Hepatocyte (in vitro differentiated cells): ENCODE data around the gene SLX4.

Experiments used
- EZH2 ChIP-seq: fragments of 200-600 bp; sonication (generic); IDR thresholded peaks from 2 replicates; pipeline ENCODE4 v1.6.1; 2016; ENCODE audit warnings: antibody characterized with exemption, mild to moderate bottlenecking, borderline replicate concordance
- EZH2phosphoT487 ChIP-seq: fragments of 200-600 bp; sonication (generic); IDR thresholded peaks from one replicate; pipeline ENCODE4 v1.6.1; 2018; ENCODE audit warnings: antibody characterized with exemption, mild to moderate bottlenecking, low read depth, moderate library complexity; ENCODE audit not compliant: unreplicated experiment, severe bottlenecking
- TF ChIP-seq, protein P1 (sequence below): fragments of 200-600 bp; sonication (generic); IDR thresholded peaks from 2 replicates; pipeline ENCODE4 v1.5.1; 2016; ENCODE audit warnings: antibody characterized with exemption, mild to moderate bottlenecking; ENCODE audit not compliant: poor library complexity

DNA sequence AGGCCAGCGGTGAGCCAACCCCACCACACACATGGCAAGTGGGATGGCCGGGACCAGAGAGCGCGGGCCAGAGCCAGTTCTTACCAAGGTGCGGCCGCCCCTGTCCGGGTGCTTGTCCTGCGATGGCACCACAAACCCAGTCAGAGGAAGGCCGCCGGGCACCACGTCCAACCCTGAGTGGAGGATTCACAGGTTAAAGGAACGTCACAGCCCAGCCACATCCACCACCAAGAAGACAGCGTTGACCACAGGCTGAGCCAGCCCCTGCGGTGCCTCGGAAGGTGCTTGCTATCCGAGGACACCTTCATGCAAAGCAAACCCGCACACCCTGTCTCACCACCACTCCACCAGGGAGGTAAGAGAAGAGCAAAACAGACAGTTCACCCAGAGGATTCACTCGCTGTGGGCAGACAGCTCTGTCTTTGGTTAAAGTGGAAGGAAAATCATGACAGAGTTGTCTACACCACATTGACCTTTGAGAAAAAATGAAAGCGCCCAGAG is 15.8 kb downstream of the SLX4 start:
- TF ChIP-seq, protein P1, sequence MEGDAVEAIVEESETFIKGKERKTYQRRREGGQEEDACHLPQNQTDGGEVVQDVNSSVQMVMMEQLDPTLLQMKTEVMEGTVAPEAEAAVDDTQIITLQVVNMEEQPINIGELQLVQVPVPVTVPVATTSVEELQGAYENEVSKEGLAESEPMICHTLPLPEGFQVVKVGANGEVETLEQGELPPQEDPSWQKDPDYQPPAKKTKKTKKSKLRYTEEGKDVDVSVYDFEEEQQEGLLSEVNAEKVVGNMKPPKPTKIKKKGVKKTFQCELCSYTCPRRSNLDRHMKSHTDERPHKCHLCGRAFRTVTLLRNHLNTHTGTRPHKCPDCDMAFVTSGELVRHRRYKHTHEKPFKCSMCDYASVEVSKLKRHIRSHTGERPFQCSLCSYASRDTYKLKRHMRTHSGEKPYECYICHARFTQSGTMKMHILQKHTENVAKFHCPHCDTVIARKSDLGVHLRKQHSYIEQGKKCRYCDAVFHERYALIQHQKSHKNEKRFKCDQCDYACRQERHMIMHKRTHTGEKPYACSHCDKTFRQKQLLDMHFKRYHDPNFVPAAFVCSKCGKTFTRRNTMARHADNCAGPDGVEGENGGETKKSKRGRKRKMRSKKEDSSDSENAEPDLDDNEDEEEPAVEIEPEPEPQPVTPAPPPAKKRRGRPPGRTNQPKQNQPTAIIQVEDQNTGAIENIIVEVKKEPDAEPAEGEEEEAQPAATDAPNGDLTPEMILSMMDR = no peak
- TF ChIP-seq EZH2phosphoT487 = no peak
- no peak for TF ChIP-seq EZH2
